ENCODE data around the gene PTRHD1.

DNA sequence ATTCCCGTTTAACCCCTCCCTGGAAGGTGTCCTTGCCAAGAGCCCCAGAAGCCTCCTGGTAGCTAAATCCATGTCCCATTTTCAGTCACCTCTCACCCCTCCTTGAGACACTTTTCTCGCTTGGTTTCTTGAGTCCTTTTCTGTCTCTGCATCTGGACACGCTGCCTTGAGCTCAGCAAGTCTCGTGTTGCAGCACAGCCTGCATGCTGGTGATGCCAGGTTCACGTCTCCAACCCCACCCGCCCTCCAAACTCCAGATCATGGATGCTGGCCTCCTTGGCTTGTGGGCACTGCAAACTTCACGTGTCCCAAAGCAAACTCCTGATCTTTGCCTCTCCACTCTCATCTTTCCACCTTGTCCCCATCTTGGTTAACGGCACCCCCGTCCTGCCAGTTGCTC, 39.3 kb upstream of the PTRHD1 start:
- TF ChIP-seq, protein P1, sequence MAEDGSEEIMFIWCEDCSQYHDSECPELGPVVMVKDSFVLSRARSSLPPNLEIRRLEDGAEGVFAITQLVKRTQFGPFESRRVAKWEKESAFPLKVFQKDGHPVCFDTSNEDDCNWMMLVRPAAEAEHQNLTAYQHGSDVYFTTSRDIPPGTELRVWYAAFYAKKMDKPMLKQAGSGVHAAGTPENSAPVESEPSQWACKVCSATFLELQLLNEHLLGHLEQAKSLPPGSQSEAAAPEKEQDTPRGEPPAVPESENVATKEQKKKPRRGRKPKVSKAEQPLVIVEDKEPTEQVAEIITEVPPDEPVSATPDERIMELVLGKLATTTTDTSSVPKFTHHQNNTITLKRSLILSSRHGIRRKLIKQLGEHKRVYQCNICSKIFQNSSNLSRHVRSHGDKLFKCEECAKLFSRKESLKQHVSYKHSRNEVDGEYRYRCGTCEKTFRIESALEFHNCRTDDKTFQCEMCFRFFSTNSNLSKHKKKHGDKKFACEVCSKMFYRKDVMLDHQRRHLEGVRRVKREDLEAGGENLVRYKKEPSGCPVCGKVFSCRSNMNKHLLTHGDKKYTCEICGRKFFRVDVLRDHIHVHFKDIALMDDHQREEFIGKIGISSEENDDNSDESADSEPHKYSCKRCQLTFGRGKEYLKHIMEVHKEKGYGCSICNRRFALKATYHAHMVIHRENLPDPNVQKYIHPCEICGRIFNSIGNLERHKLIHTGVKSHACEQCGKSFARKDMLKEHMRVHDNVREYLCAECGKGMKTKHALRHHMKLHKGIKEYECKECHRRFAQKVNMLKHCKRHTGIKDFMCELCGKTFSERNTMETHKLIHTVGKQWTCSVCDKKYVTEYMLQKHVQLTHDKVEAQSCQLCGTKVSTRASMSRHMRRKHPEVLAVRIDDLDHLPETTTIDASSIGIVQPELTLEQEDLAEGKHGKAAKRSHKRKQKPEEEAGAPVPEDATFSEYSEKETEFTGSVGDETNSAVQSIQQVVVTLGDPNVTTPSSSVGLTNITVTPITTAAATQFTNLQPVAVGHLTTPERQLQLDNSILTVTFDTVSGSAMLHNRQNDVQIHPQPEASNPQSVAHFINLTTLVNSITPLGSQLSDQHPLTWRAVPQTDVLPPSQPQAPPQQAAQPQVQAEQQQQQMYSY (CRISPR knock-in tag; IDR thresholded peaks at IDR 0.05), result no peak
- TF ChIP-seq CTCF (IDR thresholded peaks at IDR 0.05), result no peak
- TF ChIP-seq, protein P2, sequence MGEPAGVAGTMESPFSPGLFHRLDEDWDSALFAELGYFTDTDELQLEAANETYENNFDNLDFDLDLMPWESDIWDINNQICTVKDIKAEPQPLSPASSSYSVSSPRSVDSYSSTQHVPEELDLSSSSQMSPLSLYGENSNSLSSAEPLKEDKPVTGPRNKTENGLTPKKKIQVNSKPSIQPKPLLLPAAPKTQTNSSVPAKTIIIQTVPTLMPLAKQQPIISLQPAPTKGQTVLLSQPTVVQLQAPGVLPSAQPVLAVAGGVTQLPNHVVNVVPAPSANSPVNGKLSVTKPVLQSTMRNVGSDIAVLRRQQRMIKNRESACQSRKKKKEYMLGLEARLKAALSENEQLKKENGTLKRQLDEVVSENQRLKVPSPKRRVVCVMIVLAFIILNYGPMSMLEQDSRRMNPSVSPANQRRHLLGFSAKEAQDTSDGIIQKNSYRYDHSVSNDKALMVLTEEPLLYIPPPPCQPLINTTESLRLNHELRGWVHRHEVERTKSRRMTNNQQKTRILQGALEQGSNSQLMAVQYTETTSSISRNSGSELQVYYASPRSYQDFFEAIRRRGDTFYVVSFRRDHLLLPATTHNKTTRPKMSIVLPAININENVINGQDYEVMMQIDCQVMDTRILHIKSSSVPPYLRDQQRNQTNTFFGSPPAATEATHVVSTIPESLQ (CRISPR knock-in tag; IDR thresholded peaks at IDR 0.05), result no peak
- TF ChIP-seq NR2C2 (CRISPR knock-in tag; IDR thresholded peaks at IDR 0.05), result no peak
- no peak for TF ChIP-seq CREB1 (CRISPR knock-in tag; IDR thresholded peaks at IDR 0.05)
- no peak for TF ChIP-seq ARID4B (CRISPR knock-in tag; IDR thresholded peaks at IDR 0.05; ENCODE audit: borderline replicate concordance)
- TF ChIP-seq FOXJ3 (CRISPR knock-in tag; IDR thresholded peaks at IDR 0.05; ENCODE audit: borderline replicate concordance), result no peak
- TF ChIP-seq NFYB (CRISPR knock-in tag; conservative IDR thresholded peaks at IDR 0.05; ENCODE audit: low read depth), result no peak
- no peak for TF ChIP-seq E2F4 (CRISPR knock-in tag; IDR thresholded peaks at IDR 0.05; ENCODE audit: borderline replicate concordance, low read depth)
- no peak for TF ChIP-seq ZSCAN18 (CRISPR knock-in tag; IDR thresholded peaks at IDR 0.05)
- TF ChIP-seq MAX (CRISPR knock-in tag; IDR thresholded peaks at IDR 0.05), result no peak
- no peak for TF ChIP-seq TCF7 (CRISPR knock-in tag; IDR thresholded peaks at IDR 0.05; ENCODE audit: low read depth)
- TF ChIP-seq FOXK1 (CRISPR knock-in tag; IDR thresholded peaks at IDR 0.05), result no peak
- no peak for TF ChIP-seq ZNF219 (CRISPR knock-in tag; IDR thresholded peaks at IDR 0.05; ENCODE audit: borderline replicate concordance)
